GM12892 (cell line): ENCODE measurements around the gene TRIM2.
"Not testable (repeated sequence)": the region's sequence is repeated elsewhere in the genome, so short reads cannot be mapped to it uniquely, and the experiment has no call there.

ENCODE experiments used
- DNase-seq: peaks from one replicate; pipeline ENCODE4 v3.0.0; 2011; ENCODE audit not compliant: insufficient read length
- FAIRE-seq: peaks from 2 replicates; lab custom pipeline; 2011; peaks lifted over from hg19 to GRCh38; lab: Jason Lieb, UNC
- POLR2A ChIP-seq: IDR thresholded peaks from 2 replicates; pipeline ENCODE4 v1.6.1; 2011; ENCODE audit warnings: low read depth, low read length, control low read depth
- POLR2AphosphoS5 ChIP-seq: IDR thresholded peaks from 2 replicates; pipeline ENCODE4 v1.6.1; 2011; ENCODE audit warnings: low read depth, low read length, control low read depth
- TAF1 ChIP-seq: IDR thresholded peaks from 2 replicates; pipeline ENCODE4 v1.6.1; 2011; ENCODE audit warnings: low read depth, mild to moderate bottlenecking, control low read depth, low read length, borderline replicate concordance

TRIM2 gene

GRCh38 chr4:153197301-153197700, 6.9 kb upstream of the TRIM2 start:
- TF ChIP-seq TAF1 (no peak), POLR2A (no peak), POLR2AphosphoS5 (no peak)

GRCh38 chr4:153198719-153199118, 5.5 kb upstream of the TRIM2 start:
- FAIRE-seq (no peak), DNase-seq (no peak)
- TF ChIP-seq TAF1 (no peak), POLR2AphosphoS5 (no peak), POLR2A (no peak)

More at GRCh38 chr4:153197301-153197700, 6.9 kb upstream of the TRIM2 start:
- FAIRE-seq, result no peak
- no peak for DNase-seq

GRCh38 chr4:153203746-153204145, 497 bp upstream of the TRIM2 start:
- DNase-seq, FAIRE-seq: not testable (repeated sequence)

- FAIRE-seq, result no peak
- no peak for DNase-seq
- TF ChIP-seq TAF1 (no peak), POLR2AphosphoS5 (no peak), POLR2A (no peak)
Measured at GRCh38 chr4:153204728-153205648, 745 bp downstream of the TRIM2 start.

DNA sequence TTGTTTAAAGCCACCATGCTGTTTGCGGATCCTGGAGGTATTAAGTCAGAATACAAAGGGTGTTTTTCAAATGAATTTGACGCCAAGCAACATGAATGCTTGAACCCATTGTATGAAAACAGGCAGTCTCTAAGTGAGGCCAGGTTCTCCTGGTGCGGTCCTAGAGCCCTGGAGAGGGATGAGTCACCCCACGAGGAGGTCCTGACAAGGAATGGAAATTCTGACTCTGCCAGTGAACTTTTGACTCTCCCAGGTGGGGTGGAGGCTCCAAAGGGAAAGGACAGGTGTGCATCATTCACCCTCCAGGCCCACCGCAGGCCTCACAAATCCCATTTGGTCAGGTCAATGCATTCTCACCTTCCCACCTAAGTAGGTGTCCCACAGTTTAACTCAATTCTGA, 1.5 kb downstream of the TRIM2 start:
- no peak for FAIRE-seq
- DNase-seq, result no peak
- TF ChIP-seq POLR2A (no peak), TAF1 (no peak), POLR2AphosphoS5 (no peak)

- DNase-seq, result no peak
- no peak for TF ChIP-seq POLR2AphosphoS5
- no peak for FAIRE-seq
Measured at GRCh38 chr4:153206534-153206933, 2.3 kb downstream of the TRIM2 start.

- DNase-seq (no peak), FAIRE-seq (no peak)
- TF ChIP-seq POLR2AphosphoS5 (no peak), TAF1 (no peak), POLR2A (no peak)
Measured at GRCh38 chr4:153207027-153207426, 2.8 kb downstream of the TRIM2 start.

- DNase-seq (no peak), FAIRE-seq (no peak)
- no peak for TF ChIP-seq POLR2A
- no peak for TF ChIP-seq TAF1
- no peak for TF ChIP-seq POLR2AphosphoS5
Measured at GRCh38 chr4:153207567-153207966, 3.3 kb downstream of the TRIM2 start.

DNA sequence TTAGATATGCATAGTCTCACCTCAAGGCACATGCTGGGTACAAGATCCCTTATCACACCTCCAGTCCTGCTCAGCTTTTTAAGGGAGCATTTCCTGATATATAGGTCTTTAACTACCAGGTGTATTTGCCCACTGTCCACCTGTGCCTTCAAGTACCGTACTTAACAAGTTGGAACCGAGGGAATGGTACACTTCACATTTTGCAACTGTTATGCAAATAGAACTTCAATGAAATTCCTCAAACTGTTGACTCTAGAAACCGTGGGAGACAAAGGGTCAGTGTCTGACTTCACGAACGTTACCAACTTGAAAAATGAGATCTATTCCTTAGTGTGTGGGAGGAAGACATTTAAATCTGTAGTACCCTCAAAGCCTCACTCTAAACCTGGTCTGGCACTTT, 5.2 kb downstream of the TRIM2 start:
- DNase-seq, result no peak
- peak; percentile 58 for FAIRE-seq

GRCh38 chr4:153210727-153211126, 6.5 kb downstream of the TRIM2 start:
- TF ChIP-seq POLR2A, result no peak
- no peak for TF ChIP-seq TAF1
- no peak for TF ChIP-seq POLR2AphosphoS5
- no peak for FAIRE-seq
- DNase-seq, result no peak

More for the DNA sequence above, 5.2 kb downstream of the TRIM2 start:
- TF ChIP-seq POLR2AphosphoS5 (no peak), POLR2A (no peak), TAF1 (no peak)

- no peak for DNase-seq
- no peak for FAIRE-seq
- TF ChIP-seq POLR2A, result no peak
- no peak for TF ChIP-seq TAF1
- no peak for TF ChIP-seq POLR2AphosphoS5
Measured at GRCh38 chr4:153211986-153212728, 7.9 kb downstream of the TRIM2 start.

GRCh38 chr4:153212736-153213135, 8.5 kb downstream of the TRIM2 start:
- FAIRE-seq (no peak), DNase-seq (no peak)
- TF ChIP-seq POLR2A, result no peak
- TF ChIP-seq POLR2AphosphoS5, result no peak
- no peak for TF ChIP-seq TAF1
